ENCODE results near the gene TMED1. TPM values are rescaled to one million over a fixed set of nuclear protein-coding genes. Genes with fewer than 3 reads are reported as not detected.

The TMED1 gene
- total and polyA plus RNA-seq, 2 of the 13 experiments (the other 11 are each of a cell fraction or from before 2014, with no cell fraction given): 48.3 to 51.8 TPM

DNA sequence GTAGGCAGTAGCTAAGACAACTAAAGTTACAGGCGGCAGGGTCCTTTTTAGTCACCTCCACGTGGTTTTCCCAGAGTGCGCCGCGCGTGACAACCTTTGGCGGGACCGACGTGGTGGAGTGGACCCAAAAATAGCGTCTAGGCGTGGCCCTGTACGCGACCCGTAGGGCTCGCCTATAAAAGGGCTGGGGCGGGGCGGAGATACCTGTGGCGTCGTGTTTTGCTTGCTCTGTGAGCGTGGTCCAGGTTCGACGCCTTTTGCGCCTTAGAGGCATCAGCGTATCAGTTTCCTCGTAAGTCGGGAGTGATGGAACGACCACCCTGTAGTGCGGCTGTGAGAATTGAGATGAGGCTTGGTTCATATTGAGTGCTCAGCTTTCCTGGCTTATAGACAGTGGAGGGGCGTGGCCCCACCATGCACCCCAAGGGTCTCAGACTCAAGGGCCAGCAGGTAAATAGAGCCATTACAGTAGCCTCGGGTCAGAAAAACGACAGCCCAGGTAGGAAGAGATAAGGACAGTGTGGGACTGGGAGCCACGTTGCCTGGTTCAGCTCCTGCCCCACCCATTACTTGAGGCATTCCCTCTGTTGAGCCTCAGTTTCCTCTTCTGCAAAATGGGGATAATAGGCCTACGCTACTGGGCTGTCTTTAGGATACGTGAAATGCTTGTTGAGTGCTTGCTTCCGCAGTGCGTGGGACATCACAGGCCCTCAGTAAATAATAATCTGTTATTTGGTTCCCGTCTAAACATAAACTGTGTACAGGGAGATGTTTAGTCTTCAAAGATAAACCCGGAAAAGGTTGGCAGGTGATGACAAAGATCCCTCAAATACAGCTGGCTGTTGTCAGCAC lies 693 bp upstream of the TMED1 start (continued):
- 0 out of 2 replicates have a peak, but pooled peaks have one; percentile 56 for TF ChIP-seq ZNF367 (CRISPR knock-in tag; IDR thresholded peaks at IDR 0.05; ENCODE audit: borderline replicate concordance)
- peak; percentile 31; the same call in 1 of the 2 replicates for TF ChIP-seq MTA1 (CRISPR knock-in tag; IDR thresholded peaks at IDR 0.05; ENCODE audit: borderline replicate concordance)
- no peak; the same call in 1 of the 2 replicates for TF ChIP-seq ZNF816 (CRISPR knock-in tag; IDR thresholded peaks at IDR 0.05; ENCODE audit: borderline replicate concordance)
- no peak for TF ChIP-seq ZNF782 (CRISPR knock-in tag; IDR thresholded peaks at IDR 0.05; ENCODE audit: borderline replicate concordance)
- TF ChIP-seq, protein P1, sequence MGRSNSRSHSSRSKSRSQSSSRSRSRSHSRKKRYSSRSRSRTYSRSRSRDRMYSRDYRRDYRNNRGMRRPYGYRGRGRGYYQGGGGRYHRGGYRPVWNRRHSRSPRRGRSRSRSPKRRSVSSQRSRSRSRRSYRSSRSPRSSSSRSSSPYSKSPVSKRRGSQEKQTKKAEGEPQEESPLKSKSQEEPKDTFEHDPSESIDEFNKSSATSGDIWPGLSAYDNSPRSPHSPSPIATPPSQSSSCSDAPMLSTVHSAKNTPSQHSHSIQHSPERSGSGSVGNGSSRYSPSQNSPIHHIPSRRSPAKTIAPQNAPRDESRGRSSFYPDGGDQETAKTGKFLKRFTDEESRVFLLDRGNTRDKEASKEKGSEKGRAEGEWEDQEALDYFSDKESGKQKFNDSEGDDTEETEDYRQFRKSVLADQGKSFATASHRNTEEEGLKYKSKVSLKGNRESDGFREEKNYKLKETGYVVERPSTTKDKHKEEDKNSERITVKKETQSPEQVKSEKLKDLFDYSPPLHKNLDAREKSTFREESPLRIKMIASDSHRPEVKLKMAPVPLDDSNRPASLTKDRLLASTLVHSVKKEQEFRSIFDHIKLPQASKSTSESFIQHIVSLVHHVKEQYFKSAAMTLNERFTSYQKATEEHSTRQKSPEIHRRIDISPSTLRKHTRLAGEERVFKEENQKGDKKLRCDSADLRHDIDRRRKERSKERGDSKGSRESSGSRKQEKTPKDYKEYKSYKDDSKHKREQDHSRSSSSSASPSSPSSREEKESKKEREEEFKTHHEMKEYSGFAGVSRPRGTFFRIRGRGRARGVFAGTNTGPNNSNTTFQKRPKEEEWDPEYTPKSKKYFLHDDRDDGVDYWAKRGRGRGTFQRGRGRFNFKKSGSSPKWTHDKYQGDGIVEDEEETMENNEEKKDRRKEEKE (IDR thresholded peaks at IDR 0.05): no peak
- 0 out of 2 replicates have a peak, but pooled peaks have one; percentile 14 for TF ChIP-seq YEATS2 (CRISPR knock-in tag; IDR thresholded peaks at IDR 0.05; ENCODE audit: borderline replicate concordance)
- TF ChIP-seq TBX3 (IDR thresholded peaks at IDR 0.05; ENCODE audit: borderline replicate concordance): no peak; the same call in 1 of the 2 replicates
- no peak for TF ChIP-seq SMAD9 (CRISPR knock-in tag; IDR thresholded peaks at IDR 0.05)
- no peak for TF ChIP-seq NPAS2 (CRISPR knock-in tag; IDR thresholded peaks at IDR 0.05; ENCODE audit: borderline replicate concordance)
- TF ChIP-seq MYPOP (CRISPR knock-in tag; IDR thresholded peaks at IDR 0.05): peak; percentile 68; the same call in 1 of the 2 replicates
- peak; percentile 80 for TF ChIP-seq E2F1 (CRISPR knock-in tag; IDR thresholded peaks at IDR 0.05)
- TF ChIP-seq, protein P2, sequence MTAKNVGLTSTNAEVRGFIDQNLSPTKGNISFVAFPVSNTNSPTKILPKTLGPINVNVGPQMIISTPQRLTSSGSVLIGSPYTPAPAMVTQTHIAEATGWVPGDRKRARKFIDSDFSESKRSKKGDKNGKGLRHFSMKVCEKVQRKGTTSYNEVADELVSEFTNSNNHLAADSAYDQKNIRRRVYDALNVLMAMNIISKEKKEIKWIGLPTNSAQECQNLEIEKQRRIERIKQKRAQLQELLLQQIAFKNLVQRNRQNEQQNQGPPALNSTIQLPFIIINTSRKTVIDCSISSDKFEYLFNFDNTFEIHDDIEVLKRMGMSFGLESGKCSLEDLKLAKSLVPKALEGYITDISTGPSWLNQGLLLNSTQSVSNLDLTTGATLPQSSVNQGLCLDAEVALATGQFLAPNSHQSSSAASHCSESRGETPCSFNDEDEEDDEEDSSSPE (CRISPR knock-in tag; IDR thresholded peaks at IDR 0.05): peak; percentile 95
- TF ChIP-seq ZNF326 (CRISPR knock-in tag; IDR thresholded peaks at IDR 0.05; ENCODE audit: borderline replicate concordance): no peak
- no peak for TF ChIP-seq HIC2 (CRISPR knock-in tag; IDR thresholded peaks at IDR 0.05; ENCODE audit: low read depth)
- peak; percentile 33; the same call in 1 of the 2 replicates for TF ChIP-seq TOPORS (CRISPR knock-in tag; IDR thresholded peaks at IDR 0.05)
- TF ChIP-seq ZNF337 (CRISPR knock-in tag; IDR thresholded peaks at IDR 0.05; ENCODE audit: borderline replicate concordance, low read depth): 0 out of 2 replicates have a peak, but pooled peaks have one; percentile 52
- TF ChIP-seq ZNF567 (CRISPR knock-in tag; IDR thresholded peaks at IDR 0.05; ENCODE audit: borderline replicate concordance): peak; percentile 58; the same call in 1 of the 2 replicates
